ENCODE results near the gene TDRD9.

DNA sequence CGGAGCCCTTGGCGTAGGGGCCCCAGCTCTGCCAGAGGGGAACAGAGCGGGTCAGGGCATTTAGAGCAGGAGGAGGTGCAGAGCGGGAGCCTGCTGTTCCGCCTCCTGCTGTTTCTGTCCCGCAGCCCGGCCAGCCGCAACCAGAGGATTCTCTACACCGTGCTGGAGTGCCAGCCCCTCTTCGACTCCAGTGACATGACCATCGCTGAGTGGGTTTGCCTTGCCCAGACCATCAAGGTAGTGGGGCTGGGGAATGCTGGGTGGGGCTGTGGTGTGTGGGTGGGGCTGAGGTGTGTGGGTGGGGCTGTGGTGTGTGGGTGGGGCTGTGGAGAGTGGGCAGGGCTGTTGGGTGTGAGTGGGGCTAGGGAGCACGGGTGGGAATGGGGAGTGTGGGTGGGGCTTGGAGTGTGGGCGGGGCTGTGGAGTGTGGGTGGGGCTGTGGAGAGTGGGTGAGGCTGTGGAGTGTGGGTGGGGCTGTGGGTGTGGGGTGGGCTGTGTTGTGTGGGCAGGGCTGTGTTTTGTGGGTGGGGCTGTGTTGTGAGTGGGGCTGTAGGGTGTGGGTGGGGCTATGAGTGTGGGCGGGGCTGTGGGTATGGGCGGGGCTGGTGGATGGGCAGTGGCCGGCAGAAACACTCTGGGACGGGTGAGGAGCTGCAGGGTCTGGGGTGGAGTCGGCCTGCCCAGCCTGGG, 165.3 kb downstream of the TDRD9 start:
- TF ChIP-seq POLR2A (IDR thresholded peaks at IDR 0.05) = no peak
- TF ChIP-seq, protein P1, sequence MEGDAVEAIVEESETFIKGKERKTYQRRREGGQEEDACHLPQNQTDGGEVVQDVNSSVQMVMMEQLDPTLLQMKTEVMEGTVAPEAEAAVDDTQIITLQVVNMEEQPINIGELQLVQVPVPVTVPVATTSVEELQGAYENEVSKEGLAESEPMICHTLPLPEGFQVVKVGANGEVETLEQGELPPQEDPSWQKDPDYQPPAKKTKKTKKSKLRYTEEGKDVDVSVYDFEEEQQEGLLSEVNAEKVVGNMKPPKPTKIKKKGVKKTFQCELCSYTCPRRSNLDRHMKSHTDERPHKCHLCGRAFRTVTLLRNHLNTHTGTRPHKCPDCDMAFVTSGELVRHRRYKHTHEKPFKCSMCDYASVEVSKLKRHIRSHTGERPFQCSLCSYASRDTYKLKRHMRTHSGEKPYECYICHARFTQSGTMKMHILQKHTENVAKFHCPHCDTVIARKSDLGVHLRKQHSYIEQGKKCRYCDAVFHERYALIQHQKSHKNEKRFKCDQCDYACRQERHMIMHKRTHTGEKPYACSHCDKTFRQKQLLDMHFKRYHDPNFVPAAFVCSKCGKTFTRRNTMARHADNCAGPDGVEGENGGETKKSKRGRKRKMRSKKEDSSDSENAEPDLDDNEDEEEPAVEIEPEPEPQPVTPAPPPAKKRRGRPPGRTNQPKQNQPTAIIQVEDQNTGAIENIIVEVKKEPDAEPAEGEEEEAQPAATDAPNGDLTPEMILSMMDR (IDR thresholded peaks at IDR 0.05) = no peak
